ENCODE data around the gene SMIM21.

- TF ChIP-seq EZH2 (IDR thresholded peaks at IDR 0.05) (no peak), POLR2AphosphoS5 (IDR thresholded peaks at IDR 0.05; ENCODE audit: borderline replicate concordance, low read depth, low read length) (no peak), FOXP2 (optimal IDR thresholded peaks at IDR 0.05; ENCODE audit: control extremely low read depth, extremely low read length, insufficient read depth) (no peak)
Observed at GRCh38 chr18:75406491-75407445, 20.7 kb downstream of the SMIM21 start.
